Uterus (tissue), 4 donors: Measurements from ENCODE around the gene PRPS1. TPM values are rescaled to one million over a fixed set of nuclear protein-coding genes. Genes with fewer than 3 reads are reported as not detected.

Source experiments
- DNase-seq, 2 donors: peaks; one replicate each; pipeline ENCODE4 v3.0.0-alpha.2; 2019 to 2020
- H3K27ac ChIP-seq, 2 donors: fragments of 200-600 bp; sonication (generic); 1 replicate in 1 of 2; 2 replicates in 1 of 2; pipeline ENCODE4 v1.5.1; 2016 to 2018
- H3K27me3 ChIP-seq, 2 donors: fragments of 200-600 bp; sonication (generic); one replicate each; pipeline ENCODE4 v1.5.1; 2018 to 2019; ENCODE audit warnings: control low read depth in 1 of 2
- H3K36me3 ChIP-seq, 2 donors: fragments of 200-600 bp; sonication (generic); one replicate each; pipeline ENCODE4 v1.5.1; 2019; ENCODE audit warnings: control low read depth in 1 of 2
- H3K4me1 ChIP-seq, 2 donors: fragments of 200-600 bp; sonication (generic); one replicate each; pipeline ENCODE4 v1.5.1; 2018 to 2019; ENCODE audit warnings: control low read depth in 1 of 2
- H3K4me3 ChIP-seq, 2 donors: fragments of 200-600 bp; sonication (generic); 1 replicate in 1 of 2; 2 replicates in 1 of 2; pipeline ENCODE4 v1.5.1; 2018 to 2019; ENCODE audit warnings: mild to moderate bottlenecking in 1 of 2
- H3K9me3 ChIP-seq, 2 donors: fragments of 200-600 bp; sonication (generic); one replicate each; pipeline ENCODE4 v1.5.1; 2019; ENCODE audit warnings: control low read depth in 1 of 2
- POLR2A ChIP-seq, 2 donors: fragments of 450-650 bp; IDR thresholded peaks; one replicate each; pipeline ENCODE4 v1.6.1; 2016; ENCODE audit warnings: antibody characterized with exemption in 2 of 2, mild to moderate bottlenecking in 1 of 2, moderate library complexity in 1 of 2
- intact Hi-C: fragments of 100-400 bp; cut with DNase I; formaldehyde crosslinking; loops from one replicate; pipeline ENCODE4 v1.15.1; 2023; ENCODE audit warnings: low total_unique reads
- total RNA-seq, 4 donors: library from RNA; depleted of rRNA in 3 of 4; stranded (reverse); fragments of >200 nt in 3 of 4; gene quantifications; one replicate each; pipeline versions ENCODE4 v1.1.0 to v1.2.4, GENCODE V29; 2014 to 2023
- TF ChIP-seq, protein P1 (sequence below), 4 experiments: fragments of 200-600 bp in 2 of 4; fragments of 450-650 bp in 2 of 4; sonication (generic) in 2 of 4; IDR thresholded peaks; one replicate each; pipeline ENCODE4 v1.5.1; 2016 to 2019; ENCODE audit warnings: antibody characterized with exemption in 4 of 4, mild to moderate bottlenecking in 2 of 4, moderate library complexity in 1 of 4
- donor health status: DM: yes; HTN: yes; CAD: no.

The PRPS1 gene
- total RNA-seq, 4 donors from 2014 or later: 20.0 to 34.1 (median 32.2) TPM

- Histone ChIP-seq H3K9me3 (no peaks in the 10 kb centered on the region), H3K4me1 (no peaks in the 10 kb centered on the region), H3K27me3 (no peaks in the 10 kb centered on the region), H3K4me3 (peak overlapping the region; percentile 51 to 66), H3K27ac (peak overlapping the region; percentile 81 to 86), H3K36me3 (no peaks in the 10 kb centered on the region)
- intact Hi-C loops: no loop called here
- DNase-seq: peak; percentile 28 to 29
- TF ChIP-seq, protein P1, sequence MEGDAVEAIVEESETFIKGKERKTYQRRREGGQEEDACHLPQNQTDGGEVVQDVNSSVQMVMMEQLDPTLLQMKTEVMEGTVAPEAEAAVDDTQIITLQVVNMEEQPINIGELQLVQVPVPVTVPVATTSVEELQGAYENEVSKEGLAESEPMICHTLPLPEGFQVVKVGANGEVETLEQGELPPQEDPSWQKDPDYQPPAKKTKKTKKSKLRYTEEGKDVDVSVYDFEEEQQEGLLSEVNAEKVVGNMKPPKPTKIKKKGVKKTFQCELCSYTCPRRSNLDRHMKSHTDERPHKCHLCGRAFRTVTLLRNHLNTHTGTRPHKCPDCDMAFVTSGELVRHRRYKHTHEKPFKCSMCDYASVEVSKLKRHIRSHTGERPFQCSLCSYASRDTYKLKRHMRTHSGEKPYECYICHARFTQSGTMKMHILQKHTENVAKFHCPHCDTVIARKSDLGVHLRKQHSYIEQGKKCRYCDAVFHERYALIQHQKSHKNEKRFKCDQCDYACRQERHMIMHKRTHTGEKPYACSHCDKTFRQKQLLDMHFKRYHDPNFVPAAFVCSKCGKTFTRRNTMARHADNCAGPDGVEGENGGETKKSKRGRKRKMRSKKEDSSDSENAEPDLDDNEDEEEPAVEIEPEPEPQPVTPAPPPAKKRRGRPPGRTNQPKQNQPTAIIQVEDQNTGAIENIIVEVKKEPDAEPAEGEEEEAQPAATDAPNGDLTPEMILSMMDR (IDR thresholded peaks at IDR 0.05): no peak
- TF ChIP-seq POLR2A (IDR thresholded peaks at IDR 0.05): no peak
Measured at GRCh38 chrX:107628662-107629539, 591 bp downstream of the PRPS1 start.

DNA sequence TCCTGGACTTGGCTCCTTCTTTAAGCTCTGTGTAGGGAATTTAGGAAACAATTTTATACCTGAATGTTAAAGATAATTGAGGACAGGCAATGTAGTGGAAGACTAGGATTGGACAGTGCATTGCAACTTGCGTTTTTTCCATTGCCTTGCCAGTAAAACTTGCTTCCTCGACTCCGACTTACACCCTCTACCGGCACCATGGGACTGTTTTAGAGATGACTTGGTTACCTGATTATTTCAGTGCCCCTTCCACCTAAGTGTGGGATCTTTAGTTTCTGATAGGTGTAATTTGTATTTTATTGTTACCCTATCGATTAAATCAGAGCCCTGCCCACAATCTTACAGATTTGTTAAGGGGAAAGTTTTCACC is 1.2 kb downstream of the PRPS1 start:
- Histone ChIP-seq H3K9me3 (no peaks in the 10 kb centered on the region), H3K36me3 (no peaks in the 10 kb centered on the region), H3K4me3 (peak overlapping the region; percentile 51 to 66), H3K27ac (peak overlapping the region; percentile 81 to 86), H3K4me1 (no peaks in the 10 kb centered on the region), H3K27me3 (no peaks in the 10 kb centered on the region)
- TF ChIP-seq POLR2A (IDR thresholded peaks at IDR 0.05): no peak
- TF ChIP-seq, protein P1 (IDR thresholded peaks at IDR 0.05): peak in 1 of 4 experiments; percentile 9
- intact Hi-C loops: no loop called here
- no peak for DNase-seq

GRCh38 chrX:107630031-107630689 is 1.9 kb downstream of the PRPS1 start:
- H3K9me3 ChIP-seq: no peaks in the 10 kb centered on the region
- no peak for DNase-seq
- no peak overlapping the region for H3K27ac ChIP-seq
- H3K27me3 ChIP-seq: no peaks in the 10 kb centered on the region
- no peaks in the 10 kb centered on the region for H3K4me1 ChIP-seq
- H3K4me3 ChIP-seq: no peak overlapping the region
- intact Hi-C loops: no loop called here
- H3K36me3 ChIP-seq: no peaks in the 10 kb centered on the region
- TF ChIP-seq, protein P1 (IDR thresholded peaks at IDR 0.05): no peak
- no peak for TF ChIP-seq POLR2A (IDR thresholded peaks at IDR 0.05)

DNA sequence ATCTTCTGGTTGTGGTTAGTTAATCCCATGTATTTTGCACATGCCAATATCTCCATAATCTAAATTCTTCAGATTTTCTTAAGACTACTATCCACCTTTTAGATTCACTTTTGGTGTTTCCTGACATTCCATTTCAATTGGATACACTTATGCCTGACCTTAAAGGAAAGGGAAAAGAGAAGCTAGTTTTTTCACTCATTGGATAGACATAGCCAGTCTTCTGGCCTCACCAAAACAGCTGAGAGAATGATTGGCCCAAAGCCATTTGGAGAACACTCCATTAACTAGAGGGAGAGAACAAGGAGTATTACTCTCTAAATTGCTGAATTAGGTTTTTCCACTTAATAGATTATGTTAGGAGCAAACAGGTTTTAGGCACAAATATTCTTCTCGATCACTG is 4.0 kb downstream of the PRPS1 start:
- Histone ChIP-seq H3K27me3 (no peaks in the 10 kb centered on the region), H3K9me3 (no peaks in the 10 kb centered on the region), H3K4me1 (no peaks in the 10 kb centered on the region), H3K36me3 (no peaks in the 10 kb centered on the region), H3K27ac (no peak overlapping the region), H3K4me3 (no peak overlapping the region)
- intact Hi-C loops: no loop called here
- DNase-seq: no peak
- TF ChIP-seq, protein P1 (IDR thresholded peaks at IDR 0.05): no peak
- no peak for TF ChIP-seq POLR2A (IDR thresholded peaks at IDR 0.05)

DNA sequence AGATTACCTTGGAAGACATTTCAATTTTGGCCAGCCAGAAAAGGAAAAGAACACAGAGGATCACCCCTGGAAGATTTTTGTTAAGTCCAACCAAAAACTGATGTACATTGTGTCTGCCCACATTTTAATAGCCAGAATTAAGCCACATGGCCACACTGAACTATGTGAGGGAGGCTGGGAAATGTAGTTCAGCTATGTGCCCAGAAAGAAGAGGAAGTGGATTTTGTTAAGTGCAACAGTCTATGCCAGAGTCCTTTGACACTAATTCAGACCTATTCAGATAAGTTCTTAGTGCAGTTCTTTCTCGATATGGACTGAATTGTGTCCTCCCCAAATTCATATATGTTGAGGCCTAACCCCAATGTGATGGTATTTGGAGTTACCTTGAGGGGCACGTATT is 18.4 kb downstream of the PRPS1 start:
- Histone ChIP-seq H3K27me3 (no peaks in the 10 kb centered on the region), H3K4me3 (no peak overlapping the region), H3K36me3 (no peaks in the 10 kb centered on the region), H3K4me1 (no peaks in the 10 kb centered on the region), H3K27ac (no peak overlapping the region), H3K9me3 (no peaks in the 10 kb centered on the region)
- TF ChIP-seq, protein P1 (IDR thresholded peaks at IDR 0.05): no peak
- no peak for TF ChIP-seq POLR2A (IDR thresholded peaks at IDR 0.05)
- intact Hi-C loops: no loop called here
- DNase-seq: no peak
